ENCODE results near the gene FLACC1. TPM values are rescaled to one million over a fixed set of nuclear protein-coding genes. Genes with fewer than 3 reads are reported as not detected.

Gene FLACC1
- total RNA-seq, 4 donors from 2014 or later, result 0.42 to 0.69 (median 0.59) TPM; not detected in 1

DNA sequence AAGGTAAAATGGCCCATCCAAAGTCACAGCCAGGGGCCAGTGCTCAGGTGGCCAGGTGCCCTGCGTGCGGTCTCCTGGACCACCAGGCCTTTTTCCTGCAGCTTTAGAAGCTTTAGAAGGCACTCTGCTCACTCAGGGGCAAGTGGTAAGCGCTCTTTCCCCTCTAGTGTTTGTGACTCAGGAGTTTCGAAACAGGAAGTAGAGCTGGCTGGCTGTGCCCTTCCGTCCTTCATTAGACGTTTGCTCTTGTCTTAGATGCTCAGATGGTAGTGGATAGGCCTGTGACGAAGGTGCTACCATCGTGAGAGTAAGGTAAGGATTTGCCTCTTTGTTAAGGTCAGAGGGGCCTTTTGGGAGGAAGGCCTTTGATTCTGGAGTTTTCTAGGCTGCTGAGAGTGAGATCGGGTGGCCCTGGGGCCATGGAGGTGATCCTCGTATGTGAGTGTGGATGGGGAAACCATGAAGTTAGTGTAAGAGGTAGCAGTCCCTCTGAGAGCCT lies 96.8 kb downstream of the FLACC1 start, which contains the start of gene CASP8:
Gene CASP8, plus strand, starts transcription at position 235 of the 499 bp plus-strand sequence. CDS start 5,951 bp downstream, outside the sequence.
- TF ChIP-seq POLR2A (IDR thresholded peaks at IDR 0.05), result no peak
- TF ChIP-seq, protein P1, sequence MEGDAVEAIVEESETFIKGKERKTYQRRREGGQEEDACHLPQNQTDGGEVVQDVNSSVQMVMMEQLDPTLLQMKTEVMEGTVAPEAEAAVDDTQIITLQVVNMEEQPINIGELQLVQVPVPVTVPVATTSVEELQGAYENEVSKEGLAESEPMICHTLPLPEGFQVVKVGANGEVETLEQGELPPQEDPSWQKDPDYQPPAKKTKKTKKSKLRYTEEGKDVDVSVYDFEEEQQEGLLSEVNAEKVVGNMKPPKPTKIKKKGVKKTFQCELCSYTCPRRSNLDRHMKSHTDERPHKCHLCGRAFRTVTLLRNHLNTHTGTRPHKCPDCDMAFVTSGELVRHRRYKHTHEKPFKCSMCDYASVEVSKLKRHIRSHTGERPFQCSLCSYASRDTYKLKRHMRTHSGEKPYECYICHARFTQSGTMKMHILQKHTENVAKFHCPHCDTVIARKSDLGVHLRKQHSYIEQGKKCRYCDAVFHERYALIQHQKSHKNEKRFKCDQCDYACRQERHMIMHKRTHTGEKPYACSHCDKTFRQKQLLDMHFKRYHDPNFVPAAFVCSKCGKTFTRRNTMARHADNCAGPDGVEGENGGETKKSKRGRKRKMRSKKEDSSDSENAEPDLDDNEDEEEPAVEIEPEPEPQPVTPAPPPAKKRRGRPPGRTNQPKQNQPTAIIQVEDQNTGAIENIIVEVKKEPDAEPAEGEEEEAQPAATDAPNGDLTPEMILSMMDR (IDR thresholded peaks at IDR 0.05), result no peak

DNA sequence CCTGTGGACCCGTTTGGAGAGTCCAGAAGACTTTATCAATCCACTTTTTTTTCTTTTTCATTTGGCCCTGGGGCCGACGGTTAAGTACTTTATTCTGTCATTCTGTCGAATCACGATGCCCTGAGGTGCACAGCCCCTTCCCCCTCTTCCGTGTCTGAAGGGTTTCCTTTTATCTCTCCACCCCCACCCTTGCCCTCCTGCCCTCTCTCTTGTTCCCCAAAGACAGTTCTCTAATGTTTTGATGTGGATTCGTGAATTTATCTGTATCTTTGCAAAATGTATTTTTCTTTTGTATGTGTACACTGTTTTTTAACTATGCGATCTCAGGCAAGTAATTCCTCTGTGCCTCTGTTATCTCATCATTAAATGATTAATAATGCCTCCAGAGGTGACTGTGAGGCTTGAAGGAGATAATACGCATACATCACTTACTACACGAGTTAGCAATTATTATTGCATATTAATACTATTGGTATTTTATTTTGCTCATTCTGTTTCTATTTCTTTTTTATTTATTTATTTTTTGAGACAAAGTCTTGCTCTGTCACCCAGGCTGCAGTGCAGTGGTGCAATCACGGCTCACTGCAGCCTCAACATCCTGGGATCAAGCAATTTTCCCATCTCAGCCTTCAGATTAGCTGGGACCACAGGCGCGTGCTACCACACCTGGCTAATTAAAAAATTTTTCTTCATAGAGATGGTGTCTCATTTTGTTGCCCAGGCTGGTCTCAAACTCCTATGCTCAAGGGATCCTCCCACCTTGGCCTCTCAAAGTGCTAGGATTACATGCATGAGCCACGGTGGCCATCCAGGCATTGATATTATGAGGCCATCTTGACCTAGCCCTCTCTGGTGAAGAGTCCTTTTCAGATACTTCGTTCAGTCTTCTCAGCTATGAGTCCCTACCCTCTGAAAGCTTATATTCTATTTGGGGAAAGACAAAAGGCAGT lies 98.2 kb downstream of the FLACC1 start:
- TF ChIP-seq, protein P1 (IDR thresholded peaks at IDR 0.05), result no peak
- TF ChIP-seq POLR2A (IDR thresholded peaks at IDR 0.05), result no peak
- intact Hi-C loops (cut with DNase I; ENCODE audit: low total_unique reads), result no loop called here
- DNase-seq (ENCODE audit: low spot score in 2 of 2), result peak in 1 of 2 donors; percentile 20
- H3K4me3 ChIP-seq (ENCODE audit: low read depth, poor library complexity, severe bottlenecking), result peak overlapping the region; percentile 61
- WGBS, 2 donors, result 21 to 24% methylated on average over 15 of the region's 15 CpGs

More for the DNA sequence above, 96.8 kb downstream of the FLACC1 start, which contains the start of gene CASP8:
- 59 to 71% methylated on average over 10 of the region's 10 CpGs for WGBS, 2 donors
- intact Hi-C loops (cut with DNase I; ENCODE audit: low total_unique reads), result no loop called here
- H3K4me3 ChIP-seq (ENCODE audit: low read depth, poor library complexity, severe bottlenecking), result no peak within 1 kb of the TSS
- peak in 1 of 2 donors; percentile 45 for DNase-seq (ENCODE audit: low spot score in 2 of 2)

DNA sequence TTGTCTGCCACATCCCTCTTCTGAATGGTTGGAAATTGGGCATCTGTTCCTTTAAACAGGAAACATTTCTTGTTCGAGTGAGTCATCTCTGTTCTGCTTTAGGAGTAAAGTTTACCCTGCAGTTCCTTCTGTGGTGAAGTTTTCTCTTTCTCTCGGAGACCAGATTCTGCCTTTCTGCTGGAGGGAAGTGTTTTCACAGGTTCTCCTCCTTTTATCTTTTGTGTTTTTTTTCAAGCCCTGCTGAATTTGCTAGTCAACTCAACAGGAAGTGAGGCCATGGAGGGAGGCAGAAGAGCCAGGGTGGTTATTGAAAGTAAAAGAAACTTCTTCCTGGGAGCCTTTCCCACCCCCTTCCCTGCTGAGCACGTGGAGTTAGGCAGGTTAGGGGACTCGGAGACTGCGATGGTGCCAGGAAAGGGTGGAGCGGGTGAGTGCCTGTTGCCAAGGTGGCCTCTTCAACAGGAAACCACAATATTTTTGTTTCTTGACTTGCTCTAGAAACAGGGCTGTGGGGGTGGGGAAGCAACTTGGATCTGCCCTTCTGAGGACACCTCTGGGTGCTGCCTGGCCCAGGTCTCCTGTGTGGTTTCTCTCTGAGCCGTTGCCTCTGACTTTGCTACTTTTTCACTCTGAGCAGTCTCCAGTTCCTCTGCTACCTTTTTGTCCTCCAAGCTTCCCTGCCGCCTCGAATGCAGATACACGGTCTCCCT lies 99.0 kb downstream of the FLACC1 start:
- no peak for TF ChIP-seq POLR2A (IDR thresholded peaks at IDR 0.05)
- TF ChIP-seq, protein P1 (IDR thresholded peaks at IDR 0.05), result no peak
- 0% methylated on average over 10 of the region's 10 CpGs for WGBS, 2 donors
- H3K4me3 ChIP-seq (ENCODE audit: low read depth, poor library complexity, severe bottlenecking), result peak overlapping the region; percentile 61
- DNase-seq (ENCODE audit: low spot score in 2 of 2), result peak; percentile 78 to 93
- intact Hi-C loops (cut with DNase I; ENCODE audit: low total_unique reads), result no loop called here

DNA sequence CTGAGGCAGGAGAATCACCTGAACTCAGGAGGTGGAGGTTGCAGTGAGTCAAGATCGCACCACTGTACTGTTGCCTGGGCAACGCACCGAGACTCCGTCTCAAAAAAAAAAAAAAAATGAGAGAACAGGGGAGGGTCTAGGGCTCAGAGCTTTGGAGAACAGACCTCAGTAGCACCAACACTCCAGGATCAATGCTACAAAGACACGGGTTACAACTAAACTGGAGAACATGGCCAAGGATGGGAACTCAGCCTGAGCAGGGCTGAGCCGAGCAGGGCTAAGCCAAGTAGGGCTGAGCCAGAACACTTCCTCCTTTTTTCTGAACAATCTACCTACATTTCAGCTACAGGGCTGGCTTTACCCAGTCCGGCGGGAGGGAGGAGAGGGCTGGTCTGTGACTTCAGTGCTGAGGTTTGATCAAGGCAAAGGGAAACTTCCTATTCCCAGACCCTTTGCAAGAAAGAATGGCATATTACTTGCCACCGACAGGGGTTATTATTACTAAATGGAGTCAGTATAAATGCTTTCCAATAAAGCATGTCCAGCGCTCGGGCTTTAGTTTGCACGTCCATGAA lies 99.7 kb downstream of the FLACC1 start:
- no peak overlapping the region for H3K4me3 ChIP-seq (ENCODE audit: low read depth, poor library complexity, severe bottlenecking)
- 2 to 10% methylated on average over 12 of the region's 12 CpGs for WGBS, 2 donors
- TF ChIP-seq, protein P1 (IDR thresholded peaks at IDR 0.05), result no peak
- TF ChIP-seq POLR2A (IDR thresholded peaks at IDR 0.05), result no peak
- DNase-seq (ENCODE audit: low spot score in 2 of 2), result no peak
- intact Hi-C loops (cut with DNase I; ENCODE audit: low total_unique reads), result no loop called here

DNA sequence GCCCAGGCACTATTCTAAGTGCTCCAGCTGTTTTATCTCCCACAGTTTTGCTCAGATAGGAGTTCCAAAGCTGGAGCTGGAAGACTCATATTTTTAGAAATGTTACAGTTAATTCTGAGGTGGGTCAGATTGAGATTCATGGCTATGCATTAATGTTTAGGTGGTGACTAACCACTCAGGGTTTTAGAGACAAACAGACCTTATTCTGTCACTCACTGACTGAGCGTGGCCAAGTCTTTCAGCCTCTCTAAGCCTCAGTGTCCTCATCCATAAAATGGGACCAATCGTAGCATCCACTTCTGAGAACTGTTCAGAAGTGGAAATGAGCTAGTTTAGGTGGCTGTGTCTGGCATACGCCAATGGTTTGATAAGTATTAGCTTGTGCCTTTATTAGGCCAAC lies 101.1 kb downstream of the FLACC1 start:
- DNase-seq (ENCODE audit: low spot score in 2 of 2), result no peak
- intact Hi-C loops (cut with DNase I; ENCODE audit: low total_unique reads), result no loop called here
- TF ChIP-seq, protein P1 (IDR thresholded peaks at IDR 0.05), result no peak
- TF ChIP-seq POLR2A (IDR thresholded peaks at IDR 0.05), result no peak
- 92 to 100% methylated on average over 3 of the region's 3 CpGs for WGBS, 2 donors
- H3K4me3 ChIP-seq (ENCODE audit: low read depth, poor library complexity, severe bottlenecking), result no peak overlapping the region

All from lower leg skin (tissue), 4 donors.